GM18873 (cell line): ENCODE measurements around the gene TBC1D22B.

Experiments used
- ATAC-seq: cut with Tn5 transposase; IDR thresholded peaks from one replicate; pipeline ENCODE4 v1.9.1; 2021; ENCODE audit warnings: mild to moderate bottlenecking, moderate library complexity, moderate number of reproducible peaks; ENCODE audit not compliant: unreplicated experiment, low FRiP score

The TBC1D22B gene

DNA sequence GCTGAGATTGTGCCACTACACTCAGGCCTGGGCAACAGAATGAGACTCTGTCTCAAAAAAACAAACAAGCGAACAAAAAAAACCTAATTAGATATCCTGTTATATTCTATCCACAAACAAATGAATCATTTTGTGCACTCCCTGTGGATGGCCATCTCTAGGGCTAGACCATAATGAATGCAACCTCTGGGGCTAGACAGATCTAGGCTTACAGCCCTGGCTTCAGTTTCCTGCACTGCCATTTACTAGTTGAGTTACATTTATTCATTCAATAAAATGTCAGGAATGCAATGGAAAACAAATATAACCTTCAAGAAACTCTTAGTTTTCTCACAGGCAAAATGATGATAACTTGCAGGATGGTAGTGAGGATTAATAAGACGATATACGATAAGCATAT is 89.6 kb downstream of the TBC1D22B start:
- no peak for ATAC-seq

DNA sequence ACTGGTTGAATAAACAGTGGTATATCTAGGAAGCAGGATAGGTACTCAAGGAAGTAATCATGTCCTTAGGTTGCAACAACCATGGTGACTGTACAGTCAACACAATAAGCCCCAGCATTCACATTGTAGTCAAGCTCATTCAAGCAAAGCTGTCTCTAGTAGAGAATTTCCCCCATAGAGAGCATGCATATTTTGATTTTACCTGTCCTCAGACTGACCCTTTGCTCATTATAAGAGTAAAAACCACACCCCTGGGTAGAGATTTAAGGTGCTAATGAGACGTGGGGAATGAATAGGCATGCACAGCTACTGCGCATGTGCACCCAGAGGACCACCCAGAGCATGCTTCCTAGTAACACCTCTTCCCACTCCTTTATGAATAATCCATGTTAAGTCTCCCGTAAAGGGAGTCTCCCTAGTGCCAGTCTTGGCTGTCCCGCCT is 90.1 kb downstream of the TBC1D22B start:
- ATAC-seq, result no peak

DNA sequence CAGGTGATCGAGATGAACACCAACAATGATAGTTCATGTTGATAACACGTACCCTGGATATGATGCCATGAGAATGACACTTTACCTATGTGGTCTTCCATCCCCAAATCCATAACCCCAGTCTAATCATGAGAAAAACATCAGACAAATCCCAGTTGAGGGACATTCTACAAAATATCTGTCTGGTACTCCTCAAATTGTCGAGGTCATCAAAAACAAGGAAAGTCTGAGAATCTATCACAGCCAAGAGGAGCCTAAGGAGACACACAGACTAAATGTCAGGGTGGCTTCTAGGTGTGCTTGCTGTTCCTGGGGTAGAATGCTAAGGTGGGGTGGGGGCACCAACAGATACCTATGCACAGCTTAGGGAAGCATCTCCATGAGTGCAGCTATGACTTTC is 93.5 kb downstream of the TBC1D22B start:
- no peak for ATAC-seq

DNA sequence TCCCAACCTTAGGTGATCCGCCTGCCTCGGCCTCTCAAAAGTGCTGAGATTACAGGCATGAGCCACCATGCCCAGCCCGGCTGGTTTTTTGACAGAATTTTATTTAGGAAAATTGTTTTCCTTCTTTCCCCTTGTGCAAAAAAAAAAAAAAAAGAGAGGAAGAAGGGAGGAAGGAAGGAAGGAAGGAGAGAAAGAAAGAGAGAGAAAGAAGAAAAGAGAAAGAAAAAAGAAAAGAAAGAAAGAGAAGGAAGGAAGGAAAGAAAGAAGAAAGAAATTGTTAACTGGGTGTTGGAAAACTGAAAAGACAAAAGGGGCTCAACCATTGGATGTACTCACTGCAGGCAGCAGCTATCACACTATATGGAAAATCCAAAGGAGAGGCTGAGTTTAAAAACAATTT is 94.8 kb downstream of the TBC1D22B start:
- no peak for ATAC-seq

DNA sequence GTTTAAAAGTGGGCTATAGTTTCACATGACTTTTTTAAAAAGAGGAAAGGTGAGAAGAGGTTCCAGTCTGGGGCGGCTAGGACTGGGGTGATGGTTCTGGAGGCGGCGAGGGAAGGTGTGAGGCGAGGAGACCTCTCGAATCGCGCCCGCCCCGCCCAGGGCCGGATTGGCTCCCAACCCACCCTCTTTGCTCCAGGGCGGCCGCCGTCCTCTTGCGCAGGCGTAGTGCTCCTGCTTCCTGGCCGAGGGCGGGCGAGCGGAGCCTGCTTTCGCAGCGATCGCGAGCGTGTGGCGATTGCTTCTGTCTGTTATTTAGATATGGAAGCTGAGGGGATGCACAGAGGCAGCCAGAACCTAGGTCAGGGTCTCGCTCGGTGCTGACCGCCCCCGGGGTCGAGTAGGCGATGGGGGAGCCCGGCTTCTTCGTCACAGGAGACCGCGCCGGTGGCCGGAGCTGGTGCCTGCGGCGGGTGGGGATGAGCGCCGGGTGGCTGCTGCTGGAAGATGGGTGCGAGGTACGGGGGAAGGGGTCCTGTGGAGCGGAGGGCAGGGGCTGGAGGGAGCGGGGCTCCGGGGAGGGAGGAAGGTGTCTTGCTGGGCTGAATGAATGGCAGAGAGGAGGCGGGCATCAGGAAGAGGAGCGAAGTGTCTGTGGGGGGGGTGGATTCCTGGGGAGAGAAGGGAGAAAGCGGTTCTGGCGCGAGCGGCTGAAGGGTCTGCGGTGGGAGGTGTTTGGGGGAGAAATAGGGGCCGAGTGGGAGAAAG is 96.4 kb downstream of the TBC1D22B start, which contains the start of gene RNF8:
TSS of gene RNF8 (plus strand) at position 223 of the 765 bp plus-strand sequence. CDS start at position 405, 182 bp downstream.
- peak; percentile 78 for ATAC-seq

DNA sequence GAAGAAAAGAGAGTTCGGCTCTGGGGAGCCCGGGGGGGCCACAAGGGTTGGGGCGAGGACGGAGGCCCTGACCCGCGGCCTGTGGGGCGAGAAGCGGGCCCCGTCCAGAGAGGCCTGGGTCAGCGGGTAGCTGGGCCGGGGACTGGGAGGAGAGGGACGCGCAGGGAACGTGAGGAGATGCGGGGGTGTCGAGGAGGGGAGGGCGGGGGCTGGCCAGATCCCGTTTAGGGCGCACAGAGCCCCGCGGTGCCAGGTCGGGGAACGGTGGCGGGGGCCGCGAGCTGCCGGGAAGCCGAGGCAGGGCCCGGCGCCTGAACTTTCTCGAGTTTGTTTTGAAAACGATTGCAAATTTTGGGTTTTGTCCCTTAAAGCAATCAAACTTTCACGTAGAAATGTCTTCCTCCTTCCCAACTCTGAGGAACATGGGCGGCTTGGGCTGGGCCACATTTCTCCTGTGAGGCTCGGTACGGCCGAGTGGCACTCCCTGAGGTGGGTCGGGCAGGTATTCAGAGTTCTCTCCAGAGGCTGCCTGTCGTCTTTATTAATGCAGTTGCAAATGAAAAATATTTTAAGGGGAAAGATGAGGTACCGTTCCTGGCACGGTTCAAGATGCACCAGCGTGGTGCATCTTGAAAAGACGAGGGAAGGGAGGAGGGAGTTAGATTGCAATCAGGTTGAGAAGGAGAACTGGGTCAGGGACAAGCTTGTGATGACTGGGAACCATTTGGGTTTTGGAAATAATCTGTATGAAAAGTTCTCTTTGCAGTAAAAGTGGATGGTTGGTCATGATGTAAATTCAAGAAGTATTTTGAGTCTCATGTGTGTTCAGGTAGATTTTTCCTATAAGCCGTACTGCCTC is 97.2 kb downstream of the TBC1D22B start:
- no peak for ATAC-seq

DNA sequence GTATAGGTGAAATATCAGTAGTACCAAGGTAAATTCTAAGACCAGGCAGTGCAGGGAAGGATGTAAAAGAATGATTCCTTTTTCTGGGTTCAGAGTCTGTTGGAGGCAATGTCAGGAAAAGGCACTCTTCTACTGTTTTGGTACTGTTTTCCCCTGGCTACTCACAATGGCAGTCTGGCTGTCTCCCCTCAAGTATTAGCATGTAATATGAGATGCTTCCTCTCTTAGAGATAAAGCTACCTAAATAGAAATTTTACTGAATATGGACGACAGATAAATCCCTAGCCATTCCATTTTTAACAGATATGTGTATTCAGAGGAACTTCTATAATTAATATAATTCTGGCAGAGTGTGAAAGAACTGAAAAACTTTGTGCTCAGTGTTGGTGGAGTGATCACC is 99.7 kb downstream of the TBC1D22B start:
- ATAC-seq, result no peak

DNA sequence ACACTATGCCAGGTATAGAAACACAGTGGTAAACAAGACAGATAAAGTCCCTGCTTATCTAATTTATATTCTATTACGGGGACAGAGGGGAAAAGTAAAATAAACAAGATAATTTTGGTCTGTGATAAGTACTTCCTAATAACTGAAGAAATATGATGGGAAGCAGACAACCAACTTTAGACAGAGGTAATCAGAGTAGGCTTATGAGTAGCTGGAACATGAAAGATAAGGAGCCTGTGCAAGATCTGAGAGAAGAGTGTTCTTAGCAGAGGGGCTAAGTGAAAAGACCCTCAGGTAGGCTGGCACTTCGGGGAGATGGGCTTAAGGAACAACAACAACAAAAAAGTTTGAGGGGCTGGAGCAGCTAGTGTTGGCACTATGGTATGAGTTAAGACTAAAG is 100.3 kb downstream of the TBC1D22B start:
- no peak for ATAC-seq

DNA sequence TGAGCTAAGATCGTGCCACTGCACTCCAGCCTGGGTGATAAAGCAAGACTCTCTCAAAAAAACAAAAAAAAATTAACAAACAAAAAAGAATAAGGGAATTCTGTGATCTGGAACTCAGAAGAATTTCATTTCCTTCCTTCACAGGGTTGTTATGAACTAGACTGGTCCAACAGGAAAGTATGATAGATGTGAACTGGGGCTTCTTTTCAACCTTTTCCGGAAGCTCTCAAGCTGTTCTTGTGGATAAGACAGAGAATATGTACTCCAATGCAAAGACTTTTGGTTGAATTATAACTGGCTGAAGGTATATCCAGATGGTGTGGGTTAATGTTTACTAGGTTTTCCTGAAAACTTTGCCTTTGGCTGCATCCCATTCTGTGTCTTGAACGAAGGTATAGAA is 101.5 kb downstream of the TBC1D22B start:
- ATAC-seq, result no peak

DNA sequence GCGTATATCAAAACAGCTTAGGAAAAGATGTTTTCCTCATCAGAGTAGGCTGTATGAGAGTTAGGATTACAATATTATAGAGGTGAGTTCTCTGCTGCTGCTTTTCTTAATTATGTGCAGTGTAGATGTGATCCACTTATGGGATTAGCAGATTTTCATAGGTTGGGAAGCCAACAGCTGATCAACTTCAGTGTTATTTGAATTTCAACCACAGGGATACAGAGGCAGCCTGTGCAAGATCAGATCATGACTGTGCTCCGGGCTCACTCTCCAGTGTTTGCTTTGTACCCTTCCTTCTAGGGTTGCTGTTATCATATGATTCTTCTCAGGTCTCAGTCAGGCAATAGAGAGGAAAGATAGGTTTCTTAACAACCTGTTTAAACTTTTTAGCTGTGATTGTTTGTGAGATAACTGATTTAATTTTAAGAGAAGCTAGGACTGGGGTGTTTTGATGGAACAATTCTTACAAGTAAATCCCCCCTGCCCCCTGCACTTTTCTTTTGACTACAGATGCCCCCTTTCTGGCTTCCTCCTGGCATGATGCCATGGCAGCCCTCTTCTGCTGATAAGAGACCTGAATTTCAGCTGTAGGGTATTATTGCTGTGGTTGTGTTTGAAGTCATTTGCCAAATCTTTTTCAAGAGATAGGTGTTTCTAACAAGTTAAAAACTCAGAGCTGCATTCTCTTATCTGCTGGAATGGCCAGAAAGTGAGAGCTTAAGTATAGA is 104.7 kb downstream of the TBC1D22B start:
- ATAC-seq, result no peak

DNA sequence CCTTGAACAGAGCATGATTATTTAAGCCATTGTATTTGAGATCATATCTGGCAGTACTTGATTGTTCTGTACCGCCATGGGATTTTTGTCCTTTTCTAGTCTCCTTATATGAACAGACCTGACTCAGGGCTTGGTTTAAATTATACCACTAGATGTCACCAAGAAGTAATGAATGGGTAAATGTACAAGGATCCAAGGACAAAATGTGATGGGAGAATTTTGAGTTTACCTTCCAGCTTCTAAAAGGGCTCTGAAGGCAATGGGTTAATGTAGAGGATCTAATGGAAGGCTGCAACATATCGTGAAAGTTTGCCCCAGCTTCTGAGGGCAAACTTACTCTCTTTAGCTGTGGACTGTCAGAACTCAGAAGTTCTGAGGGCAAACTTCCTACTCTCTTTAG is 108.2 kb downstream of the TBC1D22B start:
- ATAC-seq, result no peak

DNA sequence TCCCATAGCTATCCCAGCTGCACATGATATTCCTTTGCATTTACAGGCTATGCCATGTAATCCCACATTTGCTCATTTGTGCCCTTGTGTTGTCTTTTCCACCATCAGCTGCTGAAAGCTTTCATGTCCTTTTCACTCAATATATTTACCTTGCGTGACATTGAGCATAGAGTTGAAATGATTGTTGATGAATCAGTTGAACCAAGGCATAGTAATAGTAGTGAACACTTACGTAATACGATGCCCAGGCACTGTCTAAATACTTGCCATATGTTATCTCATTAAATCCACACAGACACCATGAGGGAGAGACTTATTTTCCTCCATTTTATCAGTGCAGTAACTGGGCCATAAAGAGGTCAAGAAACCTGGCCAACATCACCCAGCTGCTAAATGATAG is 109.3 kb downstream of the TBC1D22B start:
- ATAC-seq, result no peak

DNA sequence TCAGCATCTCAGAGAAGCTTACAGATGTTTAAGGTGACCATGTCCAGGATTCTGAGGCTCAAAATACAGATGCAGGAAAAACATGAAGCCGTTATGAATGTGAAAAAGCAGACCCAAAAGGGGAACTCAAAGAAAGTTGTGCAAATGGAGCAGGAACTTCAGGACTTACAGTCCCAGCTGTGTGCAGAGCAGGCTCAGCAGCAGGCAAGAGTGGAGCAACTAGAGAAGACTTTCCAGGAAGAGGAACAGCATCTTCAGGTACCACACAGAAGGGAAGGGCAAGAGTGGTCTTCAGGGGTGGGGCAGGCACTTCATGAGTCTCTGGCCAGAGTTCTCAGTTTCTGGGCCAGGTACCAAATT is 111.4 kb downstream of the TBC1D22B start:
- ATAC-seq, result no peak

DNA sequence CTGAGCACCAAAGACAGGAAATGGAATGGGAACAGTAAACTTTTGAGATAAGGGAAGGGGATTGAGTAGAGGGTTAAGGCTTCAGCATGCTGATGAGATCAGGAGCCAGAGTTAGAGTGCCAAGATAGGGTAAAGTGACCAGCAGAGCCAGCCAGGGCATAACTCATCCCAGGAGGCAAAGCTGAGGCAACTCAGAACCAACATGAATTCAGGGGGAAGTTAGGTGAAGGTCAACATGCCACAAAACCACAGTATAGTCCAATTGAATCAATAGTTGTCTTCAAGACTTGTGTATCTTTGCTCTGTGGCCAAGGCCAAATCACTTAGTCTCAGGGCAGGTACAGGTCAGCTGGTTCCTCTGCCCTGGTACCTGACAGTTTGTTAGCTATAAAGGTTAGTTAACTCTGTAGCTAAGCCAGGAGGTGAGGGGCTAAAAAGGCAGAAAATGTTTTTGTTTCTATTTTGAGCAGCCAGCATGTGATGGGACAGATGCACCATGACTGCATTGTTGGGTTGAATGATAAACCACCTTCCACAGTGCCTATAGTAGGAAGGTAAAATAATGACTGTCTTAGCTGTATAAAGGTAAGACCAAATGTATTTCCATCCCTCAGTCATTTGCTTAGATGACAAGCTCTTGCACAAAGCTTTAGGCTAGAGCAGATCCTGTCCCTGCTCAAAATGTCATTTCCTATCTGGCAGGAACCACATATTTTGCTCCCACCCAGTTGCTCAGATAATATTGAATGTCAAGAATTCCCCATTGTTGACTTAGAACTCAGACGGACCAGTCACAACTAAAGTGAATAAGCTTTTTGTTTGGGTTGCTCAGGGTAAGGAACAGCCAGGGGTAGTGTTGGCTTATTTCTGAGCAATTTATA is 112.0 kb downstream of the TBC1D22B start:
- no peak for ATAC-seq

DNA sequence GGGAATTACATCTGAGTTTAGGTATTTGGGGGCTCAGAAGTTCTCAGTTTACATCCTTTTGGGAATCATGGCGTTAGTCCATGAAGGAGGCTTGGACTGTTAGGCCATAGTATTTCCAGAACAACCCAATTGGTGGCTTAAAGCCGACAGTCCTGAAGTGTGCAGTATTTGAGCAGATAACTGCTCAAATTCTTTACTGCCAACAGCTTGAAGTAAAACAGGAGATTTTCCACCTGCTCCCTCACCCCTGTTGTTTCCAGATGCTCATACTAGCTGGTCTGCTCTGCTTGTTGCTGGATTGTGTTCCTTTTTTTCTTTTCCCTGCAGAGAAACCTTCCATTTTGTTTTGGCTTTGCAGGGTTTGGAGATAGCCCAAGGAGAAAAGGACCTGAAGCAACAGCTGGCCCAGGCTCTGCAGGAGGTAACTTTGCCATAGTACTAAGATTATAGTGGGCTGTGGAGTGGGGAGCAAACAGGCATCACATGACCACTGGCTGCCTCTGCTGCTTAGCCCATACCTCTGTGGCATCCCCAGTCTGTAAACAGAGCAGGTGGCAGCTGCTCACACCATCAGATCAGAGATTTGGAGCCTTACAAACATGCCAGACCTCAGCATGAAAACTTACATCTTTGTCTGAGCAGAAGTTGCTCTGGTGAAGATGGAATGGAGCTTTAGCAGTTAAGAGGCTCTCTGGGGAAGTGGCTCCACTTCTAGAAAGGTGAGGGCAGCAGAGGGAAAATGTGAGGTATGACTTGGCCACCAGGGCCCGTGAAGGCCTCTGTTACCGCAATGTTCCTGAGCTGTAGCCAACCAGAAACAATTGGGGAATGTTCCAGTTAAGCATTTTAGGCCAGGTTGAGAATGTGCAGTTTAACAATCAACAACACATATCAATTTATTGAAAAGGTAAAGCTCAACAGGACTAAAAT is 113.8 kb downstream of the TBC1D22B start:
- no peak for ATAC-seq

DNA sequence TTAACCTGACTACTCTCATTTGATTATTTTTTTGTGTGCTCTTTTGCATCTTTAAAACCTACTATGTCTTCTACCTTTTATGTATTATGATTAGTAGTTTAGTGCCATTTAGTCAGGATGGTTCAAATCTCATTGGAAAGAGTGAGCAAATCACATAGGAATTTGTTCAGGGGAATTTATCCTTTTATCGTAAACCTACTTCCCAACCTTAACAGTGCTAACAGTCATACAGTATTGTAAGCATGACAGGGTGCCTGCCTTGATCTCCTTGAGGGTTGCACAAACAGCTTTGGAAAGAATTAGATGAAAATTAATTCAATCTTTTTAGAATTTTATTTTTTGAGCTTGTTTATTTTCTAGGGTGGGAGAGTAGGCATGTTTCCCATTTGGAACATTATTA is 114.5 kb downstream of the TBC1D22B start:
- no peak for ATAC-seq

DNA sequence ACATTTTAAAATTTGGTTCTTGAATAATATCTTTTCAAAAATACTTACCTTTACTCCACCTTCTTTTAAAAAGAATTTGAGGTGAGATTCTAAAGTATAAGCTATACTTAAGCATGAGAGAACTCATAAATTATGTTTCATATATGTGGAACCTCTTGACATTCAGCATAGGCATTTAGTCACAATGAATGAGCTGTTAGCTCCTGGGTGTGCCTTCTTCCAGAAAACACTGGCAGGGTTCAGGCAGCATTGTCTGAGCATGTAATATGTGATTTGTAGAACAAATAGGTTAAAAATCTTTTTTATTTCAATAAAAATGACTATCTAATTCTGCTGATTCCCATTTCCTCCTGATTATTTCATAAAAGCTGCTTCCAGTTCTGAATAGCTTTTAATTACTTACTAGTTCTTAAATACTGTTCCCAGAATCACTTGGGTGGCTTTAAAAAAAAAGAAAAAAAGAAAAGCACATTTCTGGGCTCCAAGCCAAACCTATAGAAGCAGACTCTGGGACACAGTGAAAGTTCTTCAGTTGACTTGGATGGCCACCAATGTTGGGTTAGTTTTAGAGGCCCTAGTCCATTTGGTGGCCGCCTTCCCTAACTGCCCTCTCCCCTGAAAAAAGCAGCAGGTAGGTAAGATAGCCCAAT is 116.4 kb downstream of the TBC1D22B start:
- no peak for ATAC-seq

DNA sequence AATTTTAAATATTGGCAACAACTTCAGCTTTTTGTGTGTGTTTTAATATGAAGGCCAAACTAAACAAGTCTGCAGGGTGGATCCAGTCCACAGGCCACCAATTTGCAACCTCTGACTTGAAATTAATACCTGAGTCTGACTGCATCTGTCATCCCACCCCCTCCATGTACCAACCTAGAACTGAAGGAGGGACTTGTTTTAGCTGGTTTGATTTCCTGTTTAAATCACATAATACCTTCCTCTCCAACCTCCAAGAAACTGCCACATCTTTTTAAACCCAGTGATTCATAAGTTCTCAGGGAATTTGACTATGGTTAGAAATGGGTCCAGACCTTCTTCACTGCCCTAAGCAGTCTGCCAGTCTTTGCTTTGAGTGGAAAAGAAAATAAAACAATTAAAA is 117.8 kb downstream of the TBC1D22B start:
- no peak for ATAC-seq
